MM.1S (cell line): ENCODE data around the gene NPSR1.

Experiments used
- DNase-seq: peaks from one replicate; pipeline ENCODE4 v3.0.0-alpha.2; 2015
- H2AFZ ChIP-seq: fragments of 300-600 bp; sonication (generic); 2 replicates; pipeline ENCODE4 v1.6.0; 2016; ENCODE audit warnings: antibody characterized with exemption, low read length
- H3F3A ChIP-seq: fragments of 300-600 bp; sonication (generic); 2 replicates; pipeline ENCODE4 v1.6.1; 2016; ENCODE audit warnings: mild to moderate bottlenecking, antibody characterized with exemption, low read length, moderate library complexity, mixed read lengths; ENCODE audit not compliant: insufficient read depth
- H3K27ac ChIP-seq: fragments of 300-600 bp; sonication (generic); 2 replicates; pipeline ENCODE4 v1.5.1; 2016; ENCODE audit warnings: mild to moderate bottlenecking, low read length
- H3K27me3 ChIP-seq: fragments of 300-600 bp; sonication (generic); replicated peaks from 2 replicates; pipeline ENCODE4 v1.6.0; 2016; ENCODE audit warnings: low read length; ENCODE audit not compliant: insufficient read depth
- H3K36me3 ChIP-seq: fragments of 300-600 bp; sonication (generic); replicated peaks from 2 replicates; pipeline ENCODE4 v1.6.1; 2016; ENCODE audit warnings: mild to moderate bottlenecking, low read length, mixed read lengths; ENCODE audit not compliant: insufficient read depth
- H3K4me1 ChIP-seq: fragments of 300-600 bp; sonication (generic); 2 replicates; pipeline ENCODE4 v1.6.1; 2016; ENCODE audit warnings: low read length, mixed read lengths
- H3K4me2 ChIP-seq: fragments of 300-600 bp; sonication (generic); 2 replicates; pipeline ENCODE4 v1.6.0; 2016; ENCODE audit warnings: low read depth, low read length
- H3K4me3 ChIP-seq: fragments of 300-600 bp; sonication (generic); 2 replicates; pipeline ENCODE4 v1.5.1; 2016; ENCODE audit warnings: low read length, mixed read lengths
- H3K79me2 ChIP-seq: fragments of 300-600 bp; sonication (generic); 2 replicates; pipeline ENCODE4 v1.6.1; 2016; ENCODE audit warnings: mixed run types, low read length, mixed read lengths
- H3K9ac ChIP-seq: fragments of 300-600 bp; sonication (generic); 2 replicates; pipeline ENCODE4 v1.6.1; 2016; ENCODE audit warnings: low read length, mixed read lengths
- H3K9me2 ChIP-seq: fragments of 300-600 bp; sonication (generic); replicated peaks from 2 replicates; pipeline ENCODE4 v1.6.1; 2016; ENCODE audit warnings: mild to moderate bottlenecking, low read length, mixed read lengths; ENCODE audit not compliant: insufficient read depth
- H3K9me3 ChIP-seq: fragments of 300-600 bp; sonication (generic); replicated peaks from 2 replicates; pipeline ENCODE4 v1.6.1; 2016; ENCODE audit warnings: mild to moderate bottlenecking, low read length, mixed read lengths; ENCODE audit not compliant: insufficient read depth
- H4K20me1 ChIP-seq: fragments of 300-600 bp; sonication (generic); 2 replicates; pipeline ENCODE4 v1.6.1; 2016; ENCODE audit warnings: mild to moderate bottlenecking, low read length, moderate library complexity, mixed read lengths; ENCODE audit not compliant: insufficient read depth
- EZH2 ChIP-seq: fragments of 300-600 bp; sonication (generic); optimal IDR thresholded peaks from 2 replicates; pipeline ENCODE3; 2017; ENCODE audit warnings: low read depth, mild to moderate bottlenecking, antibody characterized with exemption, low read length, mixed read lengths
- EZH2phosphoT487 ChIP-seq: fragments of 300-600 bp; sonication (generic); IDR thresholded peaks from 2 replicates; pipeline ENCODE4 v1.6.1; 2018; ENCODE audit warnings: antibody characterized with exemption, low read length
- TF ChIP-seq, protein P1 (sequence below): fragments of 300-600 bp; sonication (generic); IDR thresholded peaks from 2 replicates; pipeline ENCODE4 v1.5.1; 2016; ENCODE audit warnings: antibody characterized with exemption, low read length, mixed read lengths

NPSR1 gene

DNA sequence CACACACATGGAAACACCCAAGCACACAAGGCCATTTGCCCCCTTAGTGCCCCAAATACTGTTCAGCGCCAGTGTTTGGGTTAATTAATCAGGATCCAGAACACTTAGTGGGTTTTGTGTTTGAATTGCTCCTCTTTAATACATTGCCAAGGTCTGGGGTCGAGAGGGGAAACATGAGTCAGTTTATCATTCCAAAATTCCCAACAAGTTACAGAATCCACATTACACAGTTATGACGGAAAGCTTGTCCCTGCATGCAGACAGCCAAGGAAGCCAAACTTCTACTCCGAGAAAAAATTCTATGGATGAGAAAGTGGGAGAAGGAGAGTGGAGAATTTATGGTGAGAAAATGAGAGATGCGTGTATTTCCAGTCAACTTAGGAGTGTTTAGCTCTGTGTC lies 189.0 kb downstream of the NPSR1 start:
- Histone ChIP-seq H3K9me2 (no peaks in the 10 kb centered on the region), H3K4me2 (no peak overlapping the region), H3K4me3 (no peak overlapping the region), H3K27ac (no peak overlapping the region), H3F3A (no peaks in the 10 kb centered on the region), H3K9ac (no peak overlapping the region), H3K27me3 (no peaks in the 10 kb centered on the region), H3K79me2 (no peaks in the 10 kb centered on the region), H3K36me3 (no peaks in the 10 kb centered on the region), H3K4me1 (no peaks in the 10 kb centered on the region), H3K9me3 (no peaks in the 10 kb centered on the region), H2AFZ (no peak overlapping the region), H4K20me1 (no peaks in the 10 kb centered on the region)
- TF ChIP-seq EZH2 (no peak), EZH2phosphoT487 (no peak)
- TF ChIP-seq, protein P1, sequence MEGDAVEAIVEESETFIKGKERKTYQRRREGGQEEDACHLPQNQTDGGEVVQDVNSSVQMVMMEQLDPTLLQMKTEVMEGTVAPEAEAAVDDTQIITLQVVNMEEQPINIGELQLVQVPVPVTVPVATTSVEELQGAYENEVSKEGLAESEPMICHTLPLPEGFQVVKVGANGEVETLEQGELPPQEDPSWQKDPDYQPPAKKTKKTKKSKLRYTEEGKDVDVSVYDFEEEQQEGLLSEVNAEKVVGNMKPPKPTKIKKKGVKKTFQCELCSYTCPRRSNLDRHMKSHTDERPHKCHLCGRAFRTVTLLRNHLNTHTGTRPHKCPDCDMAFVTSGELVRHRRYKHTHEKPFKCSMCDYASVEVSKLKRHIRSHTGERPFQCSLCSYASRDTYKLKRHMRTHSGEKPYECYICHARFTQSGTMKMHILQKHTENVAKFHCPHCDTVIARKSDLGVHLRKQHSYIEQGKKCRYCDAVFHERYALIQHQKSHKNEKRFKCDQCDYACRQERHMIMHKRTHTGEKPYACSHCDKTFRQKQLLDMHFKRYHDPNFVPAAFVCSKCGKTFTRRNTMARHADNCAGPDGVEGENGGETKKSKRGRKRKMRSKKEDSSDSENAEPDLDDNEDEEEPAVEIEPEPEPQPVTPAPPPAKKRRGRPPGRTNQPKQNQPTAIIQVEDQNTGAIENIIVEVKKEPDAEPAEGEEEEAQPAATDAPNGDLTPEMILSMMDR = no peak
- DNase-seq = no peak

DNA sequence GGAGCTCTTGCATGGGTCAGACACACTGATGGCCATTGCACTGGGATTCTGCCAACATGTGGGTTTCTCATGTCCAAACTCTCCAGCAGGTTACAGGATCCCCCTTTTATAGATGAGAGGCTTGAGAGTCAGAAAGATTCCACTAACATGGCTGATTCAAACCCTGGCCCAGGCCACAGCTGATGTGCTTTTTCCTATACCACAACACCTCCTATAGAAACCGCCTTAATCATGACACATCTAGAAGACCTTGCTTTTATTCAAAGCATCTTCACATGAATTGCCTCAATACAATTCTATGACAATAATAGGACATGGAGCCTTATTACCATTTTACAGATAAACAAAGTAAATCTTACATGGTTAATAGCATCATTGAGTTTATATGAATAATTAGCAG lies 190.7 kb downstream of the NPSR1 start:
- H3K79me2 ChIP-seq = no peaks in the 10 kb centered on the region
- H3K27me3 ChIP-seq = no peaks in the 10 kb centered on the region
- no peak for DNase-seq
- H3K9ac ChIP-seq = no peak overlapping the region
- no peaks in the 10 kb centered on the region for H3K9me3 ChIP-seq
- H3K4me3 ChIP-seq = no peak overlapping the region
- H3K9me2 ChIP-seq = no peaks in the 10 kb centered on the region
- TF ChIP-seq, protein P1 = no peak
- TF ChIP-seq EZH2 = no peak
- no peak for TF ChIP-seq EZH2phosphoT487
- no peak overlapping the region for H2AFZ ChIP-seq
- no peaks in the 10 kb centered on the region for H3K36me3 ChIP-seq
- no peak overlapping the region for H3K4me2 ChIP-seq
- no peaks in the 10 kb centered on the region for H3F3A ChIP-seq
- H3K4me1 ChIP-seq = no peaks in the 10 kb centered on the region
- no peak overlapping the region for H3K27ac ChIP-seq
- H4K20me1 ChIP-seq = no peaks in the 10 kb centered on the region

GRCh38 chr7:34849163-34849960 lies 191.3 kb downstream of the NPSR1 start:
- Histone ChIP-seq H4K20me1 (no peaks in the 10 kb centered on the region), H3K79me2 (no peaks in the 10 kb centered on the region), H3K9me3 (no peaks in the 10 kb centered on the region), H3K27ac (no peak overlapping the region), H3K36me3 (no peaks in the 10 kb centered on the region), H3K9me2 (no peaks in the 10 kb centered on the region), H3F3A (no peaks in the 10 kb centered on the region), H3K4me2 (no peak overlapping the region), H3K4me1 (no peaks in the 10 kb centered on the region), H3K4me3 (no peak overlapping the region), H2AFZ (no peak overlapping the region), H3K9ac (no peak overlapping the region), H3K27me3 (no peaks in the 10 kb centered on the region)
- no peak for DNase-seq
- no peak for TF ChIP-seq EZH2
- TF ChIP-seq, protein P1 = no peak
- TF ChIP-seq EZH2phosphoT487 = no peak
